Parathyroid adenoma (tissue), 2 donors: ENCODE measurements around the gene MIOS.

ENCODE experiments used
- H2AFZ ChIP-seq: fragments of 300-600 bp; sonication (generic); one replicate; pipeline ENCODE4 v1.7.0; 2017; ENCODE audit warnings: antibody characterized with exemption, mild to moderate bottlenecking
- H3K27ac ChIP-seq: fragments of 300-600 bp; sonication (generic); one replicate; pipeline ENCODE4 v1.7.0; 2017
- H3K27me3 ChIP-seq: fragments of 300-600 bp; sonication (generic); one replicate; pipeline ENCODE4 v1.7.0; 2017; ENCODE audit warnings: low read length; ENCODE audit not compliant: control insufficient read depth, insufficient read depth
- H3K36me3 ChIP-seq: fragments of 300-600 bp; sonication (generic); one replicate; pipeline ENCODE4 v1.7.0; 2017; ENCODE audit warnings: low read length; ENCODE audit not compliant: control insufficient read depth, insufficient read depth
- H3K4me1 ChIP-seq: fragments of 300-600 bp; sonication (generic); one replicate; pipeline ENCODE4 v1.7.0; 2017; ENCODE audit warnings: control low read depth
- H3K4me2 ChIP-seq: fragments of 300-600 bp; sonication (generic); one replicate; pipeline ENCODE4 v1.7.0; 2017; ENCODE audit warnings: low read length
- H3K4me3 ChIP-seq: fragments of 300-600 bp; sonication (generic); one replicate; pipeline ENCODE4 v1.7.0; 2017; ENCODE audit warnings: low read depth, low read length
- H3K79me2 ChIP-seq: fragments of 300-600 bp; sonication (generic); one replicate; pipeline ENCODE4 v1.7.0; 2017; ENCODE audit warnings: control low read depth
- H3K9ac ChIP-seq: fragments of 300-600 bp; sonication (generic); one replicate; pipeline ENCODE4 v1.7.0; 2017; ENCODE audit warnings: mild to moderate bottlenecking
- H3K9me3 ChIP-seq: fragments of 300-600 bp; sonication (generic); one replicate; pipeline ENCODE4 v1.7.0; 2017; ENCODE audit warnings: low read length; ENCODE audit not compliant: control insufficient read depth
- CTCF ChIP-seq: fragments of 300-600 bp; sonication (generic); IDR thresholded peaks from one replicate; pipeline ENCODE4 v1.7.0; 2017; ENCODE audit warnings: antibody characterized with exemption, mild to moderate bottlenecking
- donor health status: primary hyperparathyroidism.

MIOS gene

GRCh38 chr7:7550663-7551062 lies 16.0 kb upstream of the MIOS start:
- TF ChIP-seq CTCF: no peak
- Histone ChIP-seq H3K4me1 (peaks cover 3% of the 10 kb centered on the region), H2AFZ (no peak overlapping the region), H3K27me3 (no peaks in the 10 kb centered on the region), H3K4me3 (no peak overlapping the region), H3K9ac (no peak overlapping the region), H3K27ac (no peak overlapping the region), H3K79me2 (no peaks in the 10 kb centered on the region), H3K36me3 (no peaks in the 10 kb centered on the region), H3K4me2 (no peak overlapping the region), H3K9me3 (no peaks in the 10 kb centered on the region)

- Histone ChIP-seq H3K27ac (no peak overlapping the region), H3K4me1 (peaks cover 3% of the 10 kb centered on the region), H3K4me2 (peak overlapping the region; percentile 20), H3K36me3 (no peaks in the 10 kb centered on the region), H3K27me3 (no peaks in the 10 kb centered on the region), H3K9ac (no peak overlapping the region), H2AFZ (no peak overlapping the region), H3K9me3 (no peaks in the 10 kb centered on the region), H3K4me3 (no peak overlapping the region), H3K79me2 (no peaks in the 10 kb centered on the region)
- TF ChIP-seq CTCF: no peak
Observed at GRCh38 chr7:7552199-7552598, 14.5 kb upstream of the MIOS start.

- H3K4me1 ChIP-seq: peaks cover 3% of the 10 kb centered on the region
- no peak overlapping the region for H3K9ac ChIP-seq
- no peak for TF ChIP-seq CTCF
- no peaks in the 10 kb centered on the region for H3K27me3 ChIP-seq
- H3K79me2 ChIP-seq: no peaks in the 10 kb centered on the region
- no peak overlapping the region for H2AFZ ChIP-seq
- H3K27ac ChIP-seq: no peak overlapping the region
- no peak overlapping the region for H3K4me2 ChIP-seq
- no peaks in the 10 kb centered on the region for H3K36me3 ChIP-seq
- H3K9me3 ChIP-seq: no peaks in the 10 kb centered on the region
- H3K4me3 ChIP-seq: no peak overlapping the region
Observed at GRCh38 chr7:7553386-7553785, 13.3 kb upstream of the MIOS start.

- Histone ChIP-seq H3K36me3 (no peaks in the 10 kb centered on the region), H3K9ac (no peak overlapping the region), H3K79me2 (no peaks in the 10 kb centered on the region), H3K9me3 (no peaks in the 10 kb centered on the region), H3K4me3 (no peak overlapping the region), H3K4me2 (no peak overlapping the region), H2AFZ (no peak overlapping the region), H3K4me1 (peaks cover 3% of the 10 kb centered on the region), H3K27ac (no peak overlapping the region), H3K27me3 (no peaks in the 10 kb centered on the region)
- no peak for TF ChIP-seq CTCF
Observed at GRCh38 chr7:7554021-7554432, 12.7 kb upstream of the MIOS start.

- H3K9ac ChIP-seq: no peak overlapping the region
- H2AFZ ChIP-seq: no peak overlapping the region
- H3K27me3 ChIP-seq: no peaks in the 10 kb centered on the region
- H3K27ac ChIP-seq: no peak overlapping the region
- H3K79me2 ChIP-seq: no peaks in the 10 kb centered on the region
- H3K9me3 ChIP-seq: no peaks in the 10 kb centered on the region
- no peak overlapping the region for H3K4me3 ChIP-seq
- H3K4me2 ChIP-seq: no peak overlapping the region
- H3K36me3 ChIP-seq: no peaks in the 10 kb centered on the region
- no peak for TF ChIP-seq CTCF
- H3K4me1 ChIP-seq: peaks cover 3% of the 10 kb centered on the region
Observed at GRCh38 chr7:7554649-7555575, 11.8 kb upstream of the MIOS start.
